WTC11 (cell line): ENCODE data around the gene TBL1XR1. TPM values are rescaled to one million over a fixed set of nuclear protein-coding genes. Genes with fewer than 3 reads are reported as not detected.

Experiments
- ATAC-seq: fragments of 200-7000 bp; cut with Tn5 transposase; 2 replicates; pipeline ENCODE4 v1.10.0; 2021; ENCODE audit warnings: mild to moderate bottlenecking, moderate library complexity
- CTCF ChIA-PET: fragments of 300-600 bp; sonication (Branson Sonifier 250); formaldehyde crosslinking; loops from one replicate; lab custom pipeline; 2021; ENCODE audit warnings: antibody characterized with exemption; lab: Charles Lee
- POLR2A ChIA-PET: fragments of 350-600 bp; sonication (Branson Sonifier 250); formaldehyde crosslinking; loops from one replicate; lab custom pipeline; 2021; ENCODE audit warnings: antibody characterized with exemption; lab: Charles Lee
- DNase-seq: peaks from one replicate; pipeline ENCODE4 v3.0.0; 2021; ENCODE audit warnings: low spot score
- H3K27ac Mint-ChIP-seq: 2 replicates; pipeline ENCODE4 v1.8.0; 2021; ENCODE audit warnings: mixed read lengths
- H3K27me3 Mint-ChIP-seq: 2 replicates; pipeline ENCODE4 v1.8.0; 2021; ENCODE audit warnings: low read depth, mild to moderate bottlenecking, moderate library complexity, mixed read lengths
- H3K36me3 Mint-ChIP-seq: 2 replicates; pipeline ENCODE4 v1.8.0; 2021; ENCODE audit warnings: mixed read lengths
- H3K4me1 Mint-ChIP-seq: 2 replicates; pipeline ENCODE4 v1.8.0; 2022; ENCODE audit warnings: mixed read lengths
- H3K4me3 Mint-ChIP-seq: 2 replicates; pipeline ENCODE4 v1.8.0; 2021; ENCODE audit warnings: mild to moderate bottlenecking, moderate library complexity, mixed read lengths
- H3K9me3 Mint-ChIP-seq: 2 replicates; pipeline ENCODE4 v1.8.0; 2021; ENCODE audit warnings: mixed read lengths
- CREM ChIP-seq: sonication (generic); formaldehyde crosslinking; IDR thresholded peaks from 2 replicates; pipeline ENCODE4 v1.8.1; 2022; ENCODE audit warnings: mild to moderate bottlenecking, missing genetic modification reagents, moderate library complexity
- FOXJ3 ChIP-seq: sonication (generic); formaldehyde crosslinking; IDR thresholded peaks from 2 replicates; pipeline ENCODE4 v1.9.0; 2021; ENCODE audit warnings: missing genetic modification reagents, mild to moderate bottlenecking, borderline replicate concordance
- FOXP1 ChIP-seq: sonication (generic); formaldehyde crosslinking; IDR thresholded peaks from 2 replicates; pipeline ENCODE4 v1.8.0; 2022; ENCODE audit warnings: missing genetic modification reagents, mild to moderate bottlenecking, moderate library complexity, borderline replicate concordance
- GTF2I ChIP-seq: fragments of 250-450 bp; sonication (Bioruptor Pico); conservative IDR thresholded peaks from 2 replicates; pipeline ENCODE4 v1.4.0; 2021; ENCODE audit warnings: mild to moderate bottlenecking
- IRF2 ChIP-seq: sonication (generic); formaldehyde crosslinking; IDR thresholded peaks from 2 replicates; pipeline ENCODE4 v1.8.0; 2022; ENCODE audit warnings: low read depth, missing genetic modification reagents, borderline replicate concordance
- MXD4 ChIP-seq: fragments of 250-450 bp; sonication (Bioruptor Pico); IDR thresholded peaks from 2 replicates; pipeline ENCODE4 v1.8.0; 2021; ENCODE audit warnings: mild to moderate bottlenecking, moderate library complexity, borderline replicate concordance
- NFATC4 ChIP-seq: fragments of 250-450 bp; sonication (Bioruptor Pico); IDR thresholded peaks from 2 replicates; pipeline ENCODE4 v1.9.0; 2021; ENCODE audit warnings: mild to moderate bottlenecking
- NFYB ChIP-seq: sonication (generic); formaldehyde crosslinking; conservative IDR thresholded peaks from 2 replicates; pipeline ENCODE4 v1.8.0; 2022; ENCODE audit warnings: low read depth, missing genetic modification reagents
- NR3C1 ChIP-seq: sonication (generic); formaldehyde crosslinking; conservative IDR thresholded peaks from 2 replicates; pipeline ENCODE4 v1.8.1; 2023; ENCODE audit warnings: low read depth, mild to moderate bottlenecking, missing genetic modification reagents
- OVOL2 ChIP-seq: fragments of 250-450 bp; sonication (Bioruptor Pico); IDR thresholded peaks from 2 replicates; pipeline ENCODE4 v1.9.0; 2021; ENCODE audit warnings: mild to moderate bottlenecking, borderline replicate concordance
- SMAD3 ChIP-seq: sonication (generic); formaldehyde crosslinking; IDR thresholded peaks from 2 replicates; pipeline ENCODE4 v1.8.0; 2022; ENCODE audit warnings: missing genetic modification reagents, mild to moderate bottlenecking, borderline replicate concordance
- SMAD4 ChIP-seq: sonication (generic); formaldehyde crosslinking; IDR thresholded peaks from 2 replicates; pipeline ENCODE4 v1.8.0; 2022; ENCODE audit warnings: mild to moderate bottlenecking, missing genetic modification reagents
- SOX15 ChIP-seq: fragments of 250-450 bp; sonication (Bioruptor Pico); IDR thresholded peaks from 2 replicates; pipeline ENCODE4 v1.9.0; 2021; ENCODE audit warnings: mild to moderate bottlenecking
- SP1 ChIP-seq: sonication (generic); formaldehyde crosslinking; conservative IDR thresholded peaks from 2 replicates; pipeline ENCODE4 v1.8.1; 2022; ENCODE audit warnings: missing genetic modification reagents
- TEAD4 ChIP-seq: sonication (generic); formaldehyde crosslinking; IDR thresholded peaks from 2 replicates; pipeline ENCODE4 v1.8.0; 2022; ENCODE audit warnings: mild to moderate bottlenecking, missing genetic modification reagents
- TP53 ChIP-seq: sonication (generic); formaldehyde crosslinking; IDR thresholded peaks from 2 replicates; pipeline ENCODE4 v1.8.1; 2023; ENCODE audit warnings: mild to moderate bottlenecking, missing genetic modification reagents
- ZNF219 ChIP-seq: sonication (generic); formaldehyde crosslinking; IDR thresholded peaks from 2 replicates; pipeline ENCODE4 v1.8.0; 2023; ENCODE audit warnings: missing genetic modification reagents, mild to moderate bottlenecking, borderline replicate concordance
- ZNF317 ChIP-seq: sonication (generic); formaldehyde crosslinking; IDR thresholded peaks from 2 replicates; pipeline ENCODE4 v1.8.1; 2023; ENCODE audit warnings: low read depth, mild to moderate bottlenecking, moderate library complexity, missing genetic modification reagents, borderline replicate concordance
- ZNF416 ChIP-seq: fragments of 250-450 bp; sonication (Bioruptor Pico); IDR thresholded peaks from 2 replicates; pipeline ENCODE4 v1.9.0; 2021; ENCODE audit warnings: mild to moderate bottlenecking, inconsistent platforms
- ZNF671 ChIP-seq: fragments of 250-450 bp; sonication (Bioruptor Pico); IDR thresholded peaks from 2 replicates; pipeline ENCODE4 v1.8.0; 2021; ENCODE audit warnings: mild to moderate bottlenecking
- total RNA-seq: library from RNA; stranded (reverse); gene quantifications from 3 replicates; pipeline ENCODE4 v1.2.3, GENCODE V29; 2021
- TF ChIP-seq, protein P1 (sequence below): fragments of 200-600 bp; IDR thresholded peaks from 2 replicates; pipeline ENCODE4 v1.8.0; 2022; ENCODE audit warnings: antibody characterized with exemption
- TF ChIP-seq, protein P2 (sequence below): fragments of 250-450 bp; sonication (Bioruptor Pico); IDR thresholded peaks from 2 replicates; pipeline ENCODE4 v2.1.2; 2022; ENCODE audit warnings: mild to moderate bottlenecking, moderate library complexity
- TF ChIP-seq, protein P3 (sequence below): sonication (generic); formaldehyde crosslinking; IDR thresholded peaks from 2 replicates; pipeline ENCODE4 v1.8.0; 2022; ENCODE audit warnings: mild to moderate bottlenecking, missing genetic modification reagents

The TBL1XR1 gene
- total RNA-seq, 1 experiment from 2014 or later: 148 TPM

DNA sequence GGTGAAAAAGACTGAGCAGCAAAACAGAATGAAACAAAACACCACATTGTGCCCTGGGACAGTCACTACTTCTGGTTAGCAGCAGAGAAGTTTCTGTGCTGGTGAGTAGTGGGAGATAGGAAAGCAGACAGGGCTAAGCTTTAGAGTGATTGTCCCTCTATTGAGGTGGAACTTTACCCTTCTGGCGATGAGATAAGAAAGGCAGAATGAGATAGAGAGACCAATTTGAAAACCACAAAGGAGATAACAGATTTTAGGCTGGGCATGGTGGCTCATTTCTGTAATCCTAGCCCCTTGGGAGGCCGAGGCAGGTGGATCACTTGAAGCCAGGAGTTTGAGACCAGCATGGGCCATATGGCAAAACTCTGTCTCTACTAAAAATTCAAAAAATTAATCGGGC lies 208.5 kb downstream of the TBL1XR1 start:
- no peak overlapping the region for H3K27ac Mint-ChIP-seq
- ATAC-seq (no peak), DNase-seq (no peak)
- ChIA-PET POLR2A (no interaction called here), CTCF (no interaction called here)
- H3K4me3 Mint-ChIP-seq: no peak overlapping the region
- H3K9me3 Mint-ChIP-seq: peaks cover 5% of the 10 kb centered on the region
- H3K36me3 Mint-ChIP-seq: peaks cover 4% of the 10 kb centered on the region
- peaks cover 13% of the 10 kb centered on the region for H3K4me1 Mint-ChIP-seq
- no peaks in the 10 kb centered on the region for H3K27me3 Mint-ChIP-seq
- TF ChIP-seq GTF2I (CRISPR knock-in tag) (no peak), CREM (no peak), ZNF219 (CRISPR knock-in tag) (no peak), FOXP1 (no peak), ZNF317 (CRISPR knock-in tag) (no peak), MXD4 (CRISPR knock-in tag) (no peak), OVOL2 (CRISPR knock-in tag) (no peak), ZNF416 (CRISPR knock-in tag) (no peak), SMAD4 (CRISPR knock-in tag) (no peak)
- TF ChIP-seq, protein P1, sequence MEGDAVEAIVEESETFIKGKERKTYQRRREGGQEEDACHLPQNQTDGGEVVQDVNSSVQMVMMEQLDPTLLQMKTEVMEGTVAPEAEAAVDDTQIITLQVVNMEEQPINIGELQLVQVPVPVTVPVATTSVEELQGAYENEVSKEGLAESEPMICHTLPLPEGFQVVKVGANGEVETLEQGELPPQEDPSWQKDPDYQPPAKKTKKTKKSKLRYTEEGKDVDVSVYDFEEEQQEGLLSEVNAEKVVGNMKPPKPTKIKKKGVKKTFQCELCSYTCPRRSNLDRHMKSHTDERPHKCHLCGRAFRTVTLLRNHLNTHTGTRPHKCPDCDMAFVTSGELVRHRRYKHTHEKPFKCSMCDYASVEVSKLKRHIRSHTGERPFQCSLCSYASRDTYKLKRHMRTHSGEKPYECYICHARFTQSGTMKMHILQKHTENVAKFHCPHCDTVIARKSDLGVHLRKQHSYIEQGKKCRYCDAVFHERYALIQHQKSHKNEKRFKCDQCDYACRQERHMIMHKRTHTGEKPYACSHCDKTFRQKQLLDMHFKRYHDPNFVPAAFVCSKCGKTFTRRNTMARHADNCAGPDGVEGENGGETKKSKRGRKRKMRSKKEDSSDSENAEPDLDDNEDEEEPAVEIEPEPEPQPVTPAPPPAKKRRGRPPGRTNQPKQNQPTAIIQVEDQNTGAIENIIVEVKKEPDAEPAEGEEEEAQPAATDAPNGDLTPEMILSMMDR: no peak

DNA sequence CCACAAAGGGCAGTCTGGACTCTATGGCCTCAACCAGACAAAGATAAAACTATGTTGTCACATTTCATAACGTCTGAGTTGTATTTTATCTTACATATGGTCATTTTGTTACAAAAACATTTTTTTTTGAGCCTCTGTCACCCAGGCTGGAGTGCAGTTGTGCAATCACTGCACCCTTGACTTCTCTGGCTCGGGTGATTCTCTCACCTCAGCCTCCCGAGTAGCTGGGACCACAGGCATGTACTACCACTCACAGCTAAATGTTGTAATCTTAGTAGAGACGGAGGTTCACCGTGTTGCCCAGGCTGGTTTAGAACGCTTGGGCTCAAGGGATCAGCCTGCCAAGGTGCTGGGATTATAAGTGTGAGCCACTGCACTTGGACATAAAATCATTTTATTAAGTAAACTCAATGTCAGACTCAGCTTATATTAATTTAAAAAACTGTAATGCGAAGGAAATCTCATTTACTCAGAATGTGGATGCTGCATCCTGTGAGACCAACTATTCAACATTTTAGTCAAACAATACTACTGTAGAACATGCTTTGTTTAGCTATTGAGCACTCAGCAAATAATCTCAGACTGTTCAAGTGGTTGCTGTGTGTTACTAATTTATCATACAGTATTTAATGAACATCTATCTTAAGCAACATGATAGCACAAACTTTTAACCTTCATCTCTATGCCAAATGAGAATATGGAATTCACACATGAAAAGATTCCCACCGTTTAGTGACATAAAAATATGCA lies 209.2 kb downstream of the TBL1XR1 start:
- Mint-ChIP-seq H3K4me1 (peaks cover 6% of the 10 kb centered on the region), H3K27ac (no peak overlapping the region)
- CTCF ChIA-PET: no interaction called here
- POLR2A ChIA-PET: no interaction called here
- TF ChIP-seq TEAD4 (CRISPR knock-in tag): no peak
- TF ChIP-seq ZNF671: no peak
- TF ChIP-seq SP1 (CRISPR knock-in tag): no peak
- no peak for TF ChIP-seq SMAD3 (CRISPR knock-in tag)
- no peak for TF ChIP-seq SOX15 (CRISPR knock-in tag)
- TF ChIP-seq, all 79 proteins: peak for 0
- Mint-ChIP-seq H3K27me3 (no peaks in the 10 kb centered on the region), H3K4me3 (no peak overlapping the region), H3K36me3 (peaks cover 4% of the 10 kb centered on the region), H3K9me3 (peaks cover 5% of the 10 kb centered on the region)
- DNase-seq (no peak), ATAC-seq (no peak)

DNA sequence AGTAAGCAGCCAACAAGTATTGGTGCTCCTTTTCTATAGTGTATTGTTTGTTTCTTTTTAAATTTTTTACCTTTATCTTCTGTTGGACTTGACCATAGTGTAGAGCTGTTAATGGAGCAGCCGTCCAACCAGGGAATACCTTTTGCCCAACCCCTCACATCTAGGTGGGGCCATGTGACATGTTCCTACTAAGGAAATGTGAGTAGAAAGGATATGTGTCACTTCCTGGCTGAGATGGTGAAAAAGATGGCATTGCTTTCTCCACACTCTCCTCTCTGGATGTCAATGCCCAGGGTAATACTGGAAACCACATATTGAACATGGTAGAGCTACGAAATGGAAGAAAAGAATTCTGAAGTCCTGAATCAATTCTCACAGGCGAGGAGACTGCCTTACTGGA lies 218.8 kb downstream of the TBL1XR1 start:
- DNase-seq (no peak), ATAC-seq (no peak)
- TF ChIP-seq, protein P2, sequence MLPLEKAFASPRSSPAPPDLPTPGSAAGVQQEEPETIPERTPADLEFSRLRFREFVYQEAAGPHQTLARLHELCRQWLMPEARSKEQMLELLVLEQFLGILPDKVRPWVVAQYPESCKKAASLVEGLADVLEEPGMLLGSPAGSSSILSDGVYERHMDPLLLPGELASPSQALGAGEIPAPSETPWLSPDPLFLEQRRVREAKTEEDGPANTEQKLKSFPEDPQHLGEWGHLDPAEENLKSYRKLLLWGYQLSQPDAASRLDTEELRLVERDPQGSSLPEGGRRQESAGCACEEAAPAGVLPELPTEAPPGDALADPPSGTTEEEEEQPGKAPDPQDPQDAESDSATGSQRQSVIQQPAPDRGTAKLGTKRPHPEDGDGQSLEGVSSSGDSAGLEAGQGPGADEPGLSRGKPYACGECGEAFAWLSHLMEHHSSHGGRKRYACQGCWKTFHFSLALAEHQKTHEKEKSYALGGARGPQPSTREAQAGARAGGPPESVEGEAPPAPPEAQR: no peak
- no peak for TF ChIP-seq NFYB (CRISPR knock-in tag)
- TF ChIP-seq TP53 (CRISPR knock-in tag): no peak
- TF ChIP-seq IRF2 (CRISPR knock-in tag): no peak
- TF ChIP-seq, protein P3, sequence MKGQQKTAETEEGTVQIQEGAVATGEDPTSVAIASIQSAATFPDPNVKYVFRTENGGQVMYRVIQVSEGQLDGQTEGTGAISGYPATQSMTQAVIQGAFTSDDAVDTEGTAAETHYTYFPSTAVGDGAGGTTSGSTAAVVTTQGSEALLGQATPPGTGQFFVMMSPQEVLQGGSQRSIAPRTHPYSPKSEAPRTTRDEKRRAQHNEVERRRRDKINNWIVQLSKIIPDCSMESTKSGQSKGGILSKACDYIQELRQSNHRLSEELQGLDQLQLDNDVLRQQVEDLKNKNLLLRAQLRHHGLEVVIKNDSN (CRISPR knock-in tag): no peak
- TF ChIP-seq FOXJ3: no peak
- no peak for TF ChIP-seq NFATC4
- TF ChIP-seq CREM: no peak
- TF ChIP-seq NR3C1 (CRISPR knock-in tag): no peak
- Mint-ChIP-seq H3K36me3 (peaks cover 6% of the 10 kb centered on the region; the same call in 1 of the 2 replicates), H3K27ac (no peak overlapping the region), H3K4me3 (no peak overlapping the region), H3K4me1 (no peaks in the 10 kb centered on the region), H3K9me3 (peaks cover 18% of the 10 kb centered on the region), H3K27me3 (no peaks in the 10 kb centered on the region)
- POLR2A ChIA-PET: interaction anchor here (0.5 kb wide), 1 partner anchor 1789 kb away, joined by 3 read pairs; no protein-coding TSS in a partner anchor
- CTCF ChIA-PET: no interaction called here
